GM21447 (cell line): ENCODE results near the gene STRN.

ENCODE experiments used
- ATAC-seq: cut with Tn5 transposase; IDR thresholded peaks from one replicate; pipeline ENCODE4 v1.9.1; 2021; ENCODE audit not compliant: unreplicated experiment

Gene STRN

DNA sequence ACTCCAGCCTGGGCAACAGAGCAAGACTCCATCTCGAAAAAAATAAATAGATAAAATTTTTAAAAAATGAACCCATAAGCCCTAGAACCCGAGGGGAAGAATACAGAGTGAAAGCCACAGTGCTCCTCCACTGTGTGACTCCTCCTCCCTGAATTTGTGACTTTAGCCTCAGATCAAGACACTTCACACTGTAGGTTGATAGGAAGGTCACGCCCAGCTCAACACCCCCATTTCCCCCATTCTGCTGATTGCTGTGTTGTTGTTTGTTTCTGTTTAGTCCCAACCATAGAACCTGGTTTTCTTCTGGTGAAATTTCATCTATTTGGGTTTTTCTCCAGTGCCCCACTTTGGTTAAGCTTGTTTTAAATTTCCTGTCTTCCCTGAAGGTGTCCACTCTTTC is 167.6 kb downstream of the STRN start:
- no peak for ATAC-seq

DNA sequence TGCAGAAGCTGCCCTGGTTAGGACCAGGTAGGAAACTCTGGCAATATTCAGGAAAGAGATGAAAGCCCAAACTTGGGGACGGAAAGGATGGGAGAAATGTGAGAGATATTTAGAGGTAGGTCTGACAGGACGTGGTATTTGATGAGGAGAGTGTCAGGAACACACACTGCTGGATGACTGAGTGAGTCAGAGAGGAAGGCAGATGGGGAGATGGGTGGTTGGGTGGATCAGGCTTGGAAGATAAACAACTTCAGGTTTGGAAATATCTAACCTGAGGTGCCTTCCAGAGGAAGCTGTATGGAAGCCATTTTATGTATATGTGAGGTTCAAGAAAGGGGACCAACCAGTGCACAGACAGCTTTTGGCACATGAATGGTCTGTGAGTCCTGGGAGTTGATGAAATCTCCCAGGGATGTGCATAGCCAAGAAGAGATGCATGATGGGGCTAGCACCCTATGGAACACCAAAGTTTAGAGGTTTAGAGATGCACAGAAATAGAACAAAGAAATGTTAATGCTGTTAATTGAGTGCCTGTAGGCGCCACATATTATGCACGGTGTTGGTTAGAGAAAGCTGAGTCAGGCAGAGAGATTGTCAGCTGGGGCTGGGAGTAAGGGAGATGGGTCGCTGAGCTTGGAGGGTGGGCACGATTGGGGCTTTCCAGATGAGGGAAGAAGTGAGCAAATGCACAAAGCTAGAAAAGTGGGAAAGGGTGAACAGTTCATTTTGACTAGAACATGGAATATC is 168.8 kb downstream of the STRN start:
- no peak for ATAC-seq
